AG04450 (cell line): ENCODE results near the gene IRF2BPL. TPM values are rescaled to one million over a fixed set of nuclear protein-coding genes. Genes with fewer than 3 reads are reported as not detected.

Source experiments
- CTCF ChIA-PET: fragments of 300-600, 350-600 bp; formaldehyde crosslinking; extraction: SDS; loops from one replicate; lab custom pipeline; 2022; ENCODE audit warnings: antibody characterized with exemption, inconsistent platforms; lab: Charles Lee
- POLR2A ChIA-PET: fragments of 350-600 bp; formaldehyde crosslinking; extraction: SDS; loops from one replicate; lab custom pipeline; 2021; ENCODE audit warnings: antibody characterized with exemption, inconsistent platforms; lab: Yijun Ruan, JAX
- DNase-seq: peaks from one replicate; pipeline ENCODE4 v3.0.0-alpha.2; 2011; ENCODE audit warnings: low read depth, low spot score
- H3K27ac ChIP-seq: one replicate; pipeline ENCODE4 v1.5.1; 2012; ENCODE audit warnings: low read depth, low read length, control low read depth
- H3K27me3 ChIP-seq: one replicate; pipeline ENCODE4 v1.6.0; 2012; ENCODE audit warnings: low read length; ENCODE audit not compliant: control insufficient read depth, insufficient read depth
- H3K4me3 ChIP-seq: 2 replicates; pipeline ENCODE4 v1.5.1; 2011; ENCODE audit warnings: mild to moderate bottlenecking, low read depth, low read length, control low read depth
- H3K9me3 ChIP-seq: 2 replicates; pipeline ENCODE4 v1.5.1; 2012; ENCODE audit warnings: low read length; ENCODE audit not compliant: control insufficient read depth, insufficient read depth
- CTCF ChIP-seq: IDR thresholded peaks from 2 replicates; pipeline ENCODE4 v1.5.1; 2011; ENCODE audit warnings: low read depth, low read length, control low read depth, inconsistent platforms
- polyA plus RNA-seq: library from polyadenylated mRNA; depleted of rRNA; stranded (reverse); fragments of >200 nt; gene quantifications from 2 replicates; pipeline ENCODE4 v1.2.3, GENCODE V29; 2011

IRF2BPL gene
- polyA plus RNA-seq, 1 experiment, result 17.1 TPM

GRCh38 chr14:77014734-77015133, 13.8 kb downstream of the IRF2BPL start:
- Histone ChIP-seq H3K27ac (no peak overlapping the region), H3K9me3 (no peaks in the 10 kb centered on the region), H3K4me3 (no peak overlapping the region), H3K27me3 (peaks cover 5% of the 10 kb centered on the region)
- no peak for DNase-seq
- no peak for TF ChIP-seq CTCF
- ChIA-PET CTCF (interaction anchor here (0.6 to 0.9 kb wide), 2 partner anchors 101 to 175 kb away, joined by 3 to 6 read pairs; no protein-coding TSS in a partner anchor), POLR2A (interaction anchor here (0.6 to 0.7 kb wide), 2 partner anchors 95 to 439 kb away, joined by 3 read pairs; no protein-coding TSS in a partner anchor)

GRCh38 chr14:77014004-77014604, 14.4 kb downstream of the IRF2BPL start:
- ChIA-PET CTCF (interaction anchor here (1.4 kb wide), 1 partner anchor 97 kb away, joined by 6 read pairs; no protein-coding TSS in a partner anchor), POLR2A (interaction anchor here (0.6 to 0.7 kb wide), 4 partner anchors 27 to 438 kb away, joined by 3 read pairs; no protein-coding TSS in a partner anchor)
- Histone ChIP-seq H3K27ac (no peak overlapping the region), H3K27me3 (peaks cover 5% of the 10 kb centered on the region), H3K9me3 (no peaks in the 10 kb centered on the region), H3K4me3 (no peak overlapping the region)
- TF ChIP-seq CTCF, result no peak
- DNase-seq, result no peak

GRCh38 chr14:77012193-77012765, 16.2 kb downstream of the IRF2BPL start:
- H3K27ac ChIP-seq, result no peak overlapping the region
- POLR2A ChIA-PET, result interaction anchor here (0.9 kb wide), 1 partner anchor 51 kb away, joined by 3 read pairs; no protein-coding TSS in a partner anchor
- no peak overlapping the region for H3K4me3 ChIP-seq
- CTCF ChIA-PET, result interaction anchor here (1.5 to 1.7 kb wide), 2 partner anchors 99 to 136 kb away, joined by 4 to 7 read pairs; no protein-coding TSS in a partner anchor
- no peak for TF ChIP-seq CTCF
- H3K9me3 ChIP-seq, result no peaks in the 10 kb centered on the region; the same call in 1 of the 2 replicates
- no peak for DNase-seq
- peaks cover 5% of the 10 kb centered on the region for H3K27me3 ChIP-seq

- no peak for TF ChIP-seq CTCF
- Histone ChIP-seq H3K9me3 (no peaks in the 10 kb centered on the region; the same call in 1 of the 2 replicates), H3K4me3 (no peak overlapping the region), H3K27me3 (peaks cover 5% of the 10 kb centered on the region), H3K27ac (no peak overlapping the region)
- POLR2A ChIA-PET, result no interaction called here
- CTCF ChIA-PET, result interaction anchor here (1.7 kb wide), 1 partner anchor 135 kb away, joined by 4 read pairs; no protein-coding TSS in a partner anchor
- no peak for DNase-seq
Observed at GRCh38 chr14:77011245-77011644, 17.3 kb downstream of the IRF2BPL start.

GRCh38 chr14:77009014-77009413, 19.5 kb downstream of the IRF2BPL start:
- Histone ChIP-seq H3K9me3 (no peaks in the 10 kb centered on the region; the same call in 1 of the 2 replicates), H3K27ac (no peak overlapping the region), H3K27me3 (peaks cover 5% of the 10 kb centered on the region), H3K4me3 (no peak overlapping the region)
- ChIA-PET CTCF (interaction anchor here (1.4 kb wide), 1 partner anchor 96 kb away, joined by 9 read pairs; no protein-coding TSS in a partner anchor), POLR2A (no interaction called here)
- DNase-seq, result no peak
- TF ChIP-seq CTCF, result no peak
